Measurements from ENCODE around the gene PTPRD.
"Not testable (repeated sequence)": the region's sequence is repeated elsewhere in the genome, so short reads cannot be mapped to it uniquely, and the experiment has no call there.

PTPRD gene

GRCh38 chr9:9560382-9561035 is 1052.3 kb downstream of the PTPRD start:
- DNase-seq = no peak

DNA sequence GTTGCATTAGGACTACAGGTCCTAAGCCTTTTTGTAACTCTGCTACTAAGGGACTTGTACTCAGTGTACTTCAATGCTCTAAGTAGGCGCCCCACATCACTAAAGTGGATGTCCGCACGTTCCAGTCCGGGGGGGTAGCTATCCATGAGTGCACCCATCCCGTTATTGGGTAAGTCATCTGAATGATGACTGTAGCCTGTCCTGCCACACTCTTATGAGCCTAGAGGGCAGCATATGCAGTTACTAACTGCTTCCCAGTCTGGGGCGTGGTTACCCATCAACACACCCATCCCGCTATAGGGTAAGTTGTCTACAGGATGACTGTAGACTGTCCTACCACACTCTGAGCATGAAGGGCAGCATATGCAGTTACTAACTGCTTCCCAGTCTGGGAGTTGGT is 1053.9 kb downstream of the PTPRD start:
- DNase-seq = no peak

DNA sequence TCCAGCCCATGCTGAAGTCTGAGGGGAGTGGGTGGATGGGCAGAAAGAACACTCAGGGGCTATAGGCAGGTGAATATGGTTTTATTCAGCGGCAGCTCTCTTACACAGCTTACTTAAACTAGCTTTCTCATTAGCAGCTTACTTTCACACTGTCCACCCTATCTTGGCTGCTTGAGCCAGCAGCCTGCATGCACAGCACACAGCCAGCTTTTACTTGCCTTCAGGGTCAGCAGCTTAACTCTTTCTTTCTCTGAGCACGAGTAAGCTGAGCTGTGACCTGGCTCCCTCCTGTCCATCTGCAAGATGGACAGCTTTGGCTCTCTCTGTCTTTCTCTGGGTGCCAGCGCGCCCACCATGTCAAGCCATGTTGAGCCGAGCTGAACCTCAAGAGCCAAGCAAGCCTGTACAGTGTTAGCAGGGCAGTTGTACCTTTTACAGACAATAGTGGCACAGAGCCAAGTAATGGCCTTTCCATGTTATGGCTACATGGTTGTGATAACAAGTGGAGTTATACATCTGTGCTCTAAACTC is 1054.9 kb downstream of the PTPRD start:
- DNase-seq = no peak

DNA sequence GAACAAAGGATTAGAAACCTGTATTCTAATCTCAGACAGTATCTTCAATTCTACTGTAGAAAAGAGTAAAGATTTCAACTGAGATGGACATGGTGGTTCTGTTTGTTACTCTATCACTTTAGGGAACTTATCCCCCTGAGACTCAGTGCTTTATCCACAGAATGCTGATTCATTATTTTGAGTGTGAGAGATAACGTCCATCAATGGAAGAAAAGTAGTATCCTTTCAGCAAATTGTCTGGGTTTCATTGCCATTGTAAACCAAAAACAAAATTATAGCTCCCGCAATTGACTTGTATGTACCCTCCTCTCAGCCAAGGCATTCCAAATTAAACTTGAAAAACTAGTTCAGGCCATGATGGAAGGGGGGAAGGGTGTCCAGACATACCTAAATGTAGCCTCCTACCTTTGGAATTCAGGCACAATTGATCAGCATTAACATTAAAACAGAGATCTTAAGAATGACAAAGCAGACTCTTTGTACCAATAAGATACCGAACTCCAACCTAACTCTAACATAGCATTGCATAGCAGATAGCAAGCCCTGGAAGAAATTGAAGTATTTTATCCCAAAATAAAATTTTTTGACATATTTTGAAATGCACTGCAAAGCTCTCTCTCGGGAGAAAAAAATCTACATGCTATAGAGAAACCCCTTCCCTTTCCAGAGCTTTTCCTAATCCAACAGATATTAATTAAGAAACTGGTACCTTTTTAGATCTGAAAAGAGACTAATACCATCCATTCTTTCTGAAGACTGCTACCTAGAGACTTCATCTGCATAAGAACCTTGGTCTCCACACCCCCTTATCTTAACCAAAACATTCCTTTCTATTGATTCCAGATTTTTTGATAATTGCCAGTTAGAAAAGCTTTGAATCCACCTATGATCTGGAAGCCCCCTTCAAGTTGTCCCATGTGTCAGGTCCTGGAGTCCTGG is 1055.7 kb downstream of the PTPRD start:
- DNase-seq = no peak

GRCh38 chr9:9552665-9553064 is 1060.1 kb downstream of the PTPRD start:
- no peak for DNase-seq

DNA sequence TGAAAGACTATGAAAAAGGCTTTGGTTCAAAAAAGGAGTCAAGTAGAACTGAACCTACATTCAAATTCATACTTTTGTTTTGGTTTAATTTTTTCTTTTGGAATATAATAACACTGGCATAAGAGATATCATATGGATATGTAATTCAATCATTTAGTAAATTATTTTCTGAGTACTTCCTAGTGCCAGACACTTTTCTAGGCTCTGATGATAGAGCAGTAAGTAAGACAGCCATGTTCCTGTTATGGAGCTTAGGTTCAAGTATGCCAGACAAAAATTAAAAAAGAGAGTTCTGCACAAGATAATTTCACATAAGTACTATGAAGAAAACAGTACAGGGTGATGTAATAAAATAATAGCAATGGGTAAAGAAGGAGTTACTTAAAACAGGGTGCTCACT is 1074.0 kb downstream of the PTPRD start:
- no peak for DNase-seq

- DNase-seq = no peak
Observed at GRCh38 chr9:9538356-9538755, 1074.4 kb downstream of the PTPRD start.

DNA sequence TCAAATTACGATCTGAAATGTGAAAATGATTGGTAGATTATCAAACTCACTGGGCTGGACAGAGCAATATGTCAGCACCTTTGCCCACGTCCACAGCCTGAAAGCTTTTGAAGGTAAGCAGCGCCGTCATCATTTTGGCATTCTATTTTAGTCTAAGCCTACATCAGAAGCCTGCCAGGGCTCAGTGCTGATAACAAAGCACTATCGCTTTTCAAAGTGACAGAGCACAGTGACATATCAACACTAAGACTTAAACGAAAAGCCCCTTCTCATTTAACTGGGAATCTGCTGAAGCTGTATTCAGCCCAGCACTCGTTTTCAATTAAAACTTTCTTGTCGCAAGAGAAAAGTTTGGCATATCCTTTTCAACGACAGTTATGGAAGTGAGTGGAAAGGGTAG is 1076.3 kb downstream of the PTPRD start:
- DNase-seq = no peak

DNA sequence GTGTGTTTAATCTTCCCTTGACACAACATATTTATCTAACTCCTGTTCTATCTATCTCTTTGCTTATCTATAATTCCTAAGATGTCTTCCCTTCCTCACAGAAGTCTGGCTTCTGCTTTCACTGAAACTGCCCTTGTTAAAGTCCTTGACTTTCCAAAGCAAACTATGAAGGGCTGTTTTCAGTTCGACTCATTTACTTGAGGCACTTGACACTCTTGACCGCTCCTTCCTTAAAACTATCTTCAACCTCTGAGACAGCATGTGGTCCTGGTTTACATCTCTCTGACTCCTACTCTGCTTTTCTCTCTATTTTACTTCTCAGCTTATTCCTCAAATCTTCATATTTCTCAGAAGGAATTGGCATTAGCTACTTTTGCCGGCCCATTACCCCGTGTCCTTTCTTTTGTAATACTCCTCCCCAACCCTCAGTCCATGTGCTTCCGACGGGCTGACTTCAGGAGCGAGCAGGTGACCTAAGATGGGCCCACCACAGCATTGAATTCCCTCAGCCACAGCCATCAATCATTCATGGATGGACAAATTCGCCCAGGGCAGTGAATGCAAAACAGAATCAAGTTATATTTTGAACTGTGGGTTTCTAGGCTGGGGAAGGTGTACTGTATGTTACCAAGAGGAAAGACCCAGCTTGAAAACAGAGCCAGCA is 1089.2 kb downstream of the PTPRD start:
- DNase-seq = no peak

DNA sequence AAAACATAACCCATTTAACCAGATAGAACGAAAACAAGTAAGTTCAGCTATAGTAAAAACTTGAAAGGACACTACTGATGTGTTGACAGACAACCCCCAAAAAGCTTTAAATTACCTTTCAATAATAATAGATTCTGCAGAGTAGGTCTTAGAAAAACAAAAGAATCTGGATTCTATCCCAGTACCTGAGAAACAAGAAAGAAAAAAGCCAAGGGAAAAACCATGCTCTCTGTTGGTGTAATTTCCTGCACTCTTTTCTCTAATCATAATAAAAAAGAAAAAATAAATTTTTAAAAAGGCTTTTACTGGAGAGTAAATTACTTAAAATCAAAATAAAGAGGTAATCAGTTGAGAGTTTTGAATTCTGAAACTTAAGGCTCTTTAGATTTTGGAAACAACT is 1090.4 kb downstream of the PTPRD start:
- DNase-seq = no peak

DNA sequence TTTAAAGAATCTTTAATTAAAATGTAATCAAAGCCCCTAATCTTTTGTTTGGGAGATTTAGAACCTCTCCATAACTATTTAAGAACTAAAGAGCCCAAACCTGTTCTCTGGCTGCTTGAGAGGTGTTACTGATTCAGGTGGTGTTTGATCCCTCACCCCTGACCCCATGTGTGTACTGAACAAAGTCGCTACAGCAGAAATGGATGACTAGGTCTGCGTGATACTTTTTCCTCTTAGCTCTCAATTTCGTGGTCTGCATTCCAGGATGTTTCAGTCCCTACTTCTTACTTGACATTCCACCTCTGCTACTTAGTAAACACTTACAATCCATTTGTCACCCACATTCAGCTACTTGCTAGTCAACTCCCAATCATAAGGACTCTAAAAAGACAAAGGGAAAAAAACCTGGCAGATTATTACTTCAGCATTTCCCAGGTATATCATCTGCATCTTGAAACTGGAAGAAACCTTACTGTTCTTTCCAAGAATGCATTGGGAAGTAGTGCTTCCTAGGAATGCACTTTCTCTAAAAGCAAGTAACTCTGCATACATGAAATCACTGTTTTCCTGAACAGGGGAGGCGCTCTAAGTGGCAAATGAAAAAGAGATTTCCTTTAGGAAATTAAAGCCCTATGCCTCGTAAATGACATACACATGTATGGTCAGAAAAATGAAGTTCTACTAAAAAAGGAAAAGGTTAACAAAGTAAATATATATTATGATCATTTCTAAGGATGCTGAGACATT is 1091.6 kb downstream of the PTPRD start:
- no peak for DNase-seq

DNA sequence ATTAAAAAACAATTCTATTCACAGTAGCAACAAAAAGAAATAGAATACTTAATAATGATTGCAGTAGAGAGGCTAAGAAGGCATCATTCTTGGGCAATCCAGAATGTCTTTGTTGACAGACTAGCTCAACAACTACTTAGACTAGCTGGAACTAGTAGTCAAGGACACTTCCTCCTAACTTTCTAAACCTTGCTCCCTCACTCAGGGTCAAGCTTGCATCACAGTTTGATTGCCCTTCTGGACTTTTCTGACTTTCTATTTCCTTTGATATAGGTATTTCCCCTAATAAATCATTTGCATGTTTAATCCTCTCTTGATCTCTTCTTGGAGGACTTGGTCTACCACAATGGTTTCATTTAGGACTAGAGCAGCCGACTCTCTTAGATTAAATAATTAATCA is 1107.9 kb downstream of the PTPRD start:
- no peak for DNase-seq

GRCh38 chr9:9499546-9499945 is 1113.3 kb downstream of the PTPRD start:
- no peak for DNase-seq

DNA sequence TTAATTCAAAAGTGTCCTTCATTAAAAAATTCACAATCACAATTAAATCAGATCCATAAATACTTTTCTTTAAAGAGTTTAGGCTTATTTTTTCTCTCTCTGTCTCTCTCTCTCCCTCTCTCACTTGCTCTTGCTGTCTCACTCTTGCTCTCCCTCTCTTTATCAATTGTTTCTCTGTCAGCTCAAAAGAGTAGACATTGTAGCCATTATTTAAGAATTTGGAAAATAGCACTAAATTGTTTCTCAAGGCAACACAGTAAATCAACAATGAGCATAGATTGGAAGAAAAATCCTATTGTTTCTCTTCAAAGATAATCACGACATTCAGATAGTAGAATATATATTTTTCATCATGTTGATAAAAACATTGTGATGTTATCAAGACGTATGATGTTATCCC is 1114.0 kb downstream of the PTPRD start:
- DNase-seq = no peak

- DNase-seq = no peak
Observed at GRCh38 chr9:9498128-9498527, 1114.7 kb downstream of the PTPRD start.

- no peak for DNase-seq
Observed at GRCh38 chr9:9494336-9494735, 1118.5 kb downstream of the PTPRD start.

GRCh38 chr9:9492506-9492905 is 1120.3 kb downstream of the PTPRD start:
- DNase-seq = no peak

DNA sequence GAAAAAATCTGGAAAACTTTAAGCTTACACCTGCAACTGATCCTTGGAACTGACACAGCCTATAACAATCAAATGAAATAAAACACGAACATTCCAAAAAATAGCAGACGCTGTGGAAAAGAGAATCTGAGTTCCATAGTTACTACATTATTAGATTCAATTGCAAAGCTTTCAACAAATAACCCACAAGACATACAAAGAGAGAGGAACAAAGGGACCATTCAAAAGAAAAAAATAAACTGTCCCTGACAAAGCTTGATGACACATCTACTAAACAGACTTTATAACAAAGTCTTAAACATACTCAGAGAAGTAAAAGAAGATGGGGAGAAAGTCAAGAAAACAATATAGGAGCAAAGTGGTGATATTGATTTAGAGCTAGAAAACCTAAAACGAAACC is 1123.6 kb downstream of the PTPRD start:
- DNase-seq = no peak

- DNase-seq = no peak
Observed at GRCh38 chr9:9483175-9483574, 1129.6 kb downstream of the PTPRD start.

GRCh38 chr9:9478741-9479140 is 1134.1 kb downstream of the PTPRD start:
- no peak for DNase-seq

GRCh38 chr9:9469271-9469670 is 1143.5 kb downstream of the PTPRD start:
- no peak for DNase-seq

GRCh38 chr9:9441874-9442273 is 1170.9 kb downstream of the PTPRD start:
- not testable (repeated sequence) for DNase-seq

DNA sequence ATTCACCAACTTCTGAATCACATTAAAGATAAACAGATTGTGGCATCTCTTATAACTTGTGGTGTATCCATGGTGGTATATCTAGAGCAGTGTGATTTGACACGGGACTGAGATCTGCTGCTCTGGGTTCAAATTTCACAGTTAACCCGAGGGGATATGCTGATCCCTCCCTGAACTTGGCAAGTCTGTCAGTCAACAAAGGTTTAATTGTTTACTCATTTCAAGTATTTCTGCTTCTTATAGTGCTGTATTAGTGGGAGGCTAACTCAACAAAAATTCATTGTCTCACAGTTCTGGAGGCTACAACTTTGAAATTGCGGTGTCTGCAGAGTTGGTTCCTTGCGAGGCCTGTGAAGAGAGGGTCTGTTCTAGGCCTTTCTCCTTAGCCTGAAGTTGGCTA is 1175.2 kb downstream of the PTPRD start:
- DNase-seq = no peak

Data from activated CD4-positive, alpha-beta T cell treated with anti-CD3 and anti-CD28 coated beads, Interleukin-2, amount 50 U/mL, for 4 hours (primary cell).